NCI-H226 (cell line): ENCODE results near the gene PIP4K2A.
"Not testable (repeated sequence)": the region's sequence is repeated elsewhere in the genome, so short reads cannot be mapped to it uniquely, and the experiment has no call there.

Source experiments
- DNase-seq: peaks from one replicate; pipeline ENCODE4 v3.0.0-alpha.2; 2015

Gene PIP4K2A

DNA sequence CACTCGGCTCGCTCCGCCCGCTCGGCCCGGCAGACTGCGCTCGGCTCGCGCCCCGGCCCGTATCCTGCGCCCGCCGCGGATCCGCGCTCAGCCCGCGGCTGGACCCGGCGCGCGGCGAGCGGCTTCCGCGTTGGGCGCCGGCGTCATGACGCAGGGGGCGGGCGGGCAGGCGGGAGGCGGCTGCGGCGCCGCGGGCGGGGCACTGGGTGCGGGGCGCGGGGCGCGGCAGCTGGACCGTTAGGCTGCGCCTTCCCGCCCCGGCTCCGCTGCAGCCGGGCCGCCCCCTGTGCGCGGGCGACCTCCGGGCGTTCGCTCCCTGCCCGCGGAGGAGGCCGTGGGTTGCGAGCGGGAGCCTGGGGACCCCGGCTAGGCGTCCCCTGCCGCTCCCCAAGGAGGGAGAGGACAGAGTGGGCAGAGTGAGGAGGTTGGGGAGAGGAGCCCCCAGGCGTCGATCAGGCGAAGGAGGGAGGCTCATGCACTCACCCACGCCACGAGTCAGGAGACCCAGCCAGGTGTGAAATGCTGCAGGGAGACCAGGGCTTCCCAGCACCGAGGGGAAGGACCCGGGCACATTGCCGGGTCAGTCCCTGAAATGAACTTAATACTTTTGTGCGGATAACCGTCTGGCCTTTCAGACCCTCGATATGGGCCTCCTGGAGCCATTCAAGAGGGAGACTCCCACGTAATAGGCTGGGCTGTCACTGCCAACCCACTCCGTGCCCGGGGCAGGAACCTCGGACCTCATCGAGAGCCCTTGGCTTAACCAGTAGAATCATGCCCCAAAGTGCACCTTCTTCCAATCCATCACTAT lies at the start of gene PIP4K2A:
TSS of gene PIP4K2A (minus strand) at position 100 of the 811 bp plus-strand sequence. CDS start 252 bp downstream, outside the sequence.
- DNase-seq = peak; percentile 68

DNA sequence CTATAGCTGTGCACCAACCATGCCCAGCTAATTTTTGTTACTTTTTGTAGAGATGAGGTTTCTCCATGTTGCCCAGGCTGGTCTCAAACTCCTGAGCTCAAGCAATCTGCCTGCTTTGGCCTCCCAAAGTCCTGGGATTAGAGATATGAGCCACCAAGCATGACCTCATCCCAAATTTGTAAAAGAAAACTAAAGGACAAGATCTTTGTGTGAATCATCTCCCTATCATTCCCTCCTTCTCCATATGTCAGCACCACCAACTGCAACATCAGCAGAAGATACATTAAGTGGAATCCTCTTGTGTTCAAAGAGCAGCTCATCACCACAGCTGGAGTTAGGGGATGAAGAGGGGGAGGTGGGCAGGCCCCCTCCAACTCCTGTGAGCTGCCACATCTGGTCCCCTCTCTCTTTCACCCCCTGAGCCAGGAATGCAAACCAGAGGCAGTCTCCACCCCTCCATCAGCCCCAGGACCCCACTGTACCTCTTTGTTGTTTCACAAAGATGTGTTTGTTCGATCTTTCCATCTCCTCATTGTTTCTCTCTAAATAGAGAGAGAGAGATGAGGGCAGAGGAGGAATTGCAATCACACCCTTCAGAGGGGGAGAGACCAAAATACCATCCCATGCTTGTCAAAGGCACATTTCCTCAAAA lies 47.3 kb upstream of the PIP4K2A start:
- DNase-seq = no peak

DNA sequence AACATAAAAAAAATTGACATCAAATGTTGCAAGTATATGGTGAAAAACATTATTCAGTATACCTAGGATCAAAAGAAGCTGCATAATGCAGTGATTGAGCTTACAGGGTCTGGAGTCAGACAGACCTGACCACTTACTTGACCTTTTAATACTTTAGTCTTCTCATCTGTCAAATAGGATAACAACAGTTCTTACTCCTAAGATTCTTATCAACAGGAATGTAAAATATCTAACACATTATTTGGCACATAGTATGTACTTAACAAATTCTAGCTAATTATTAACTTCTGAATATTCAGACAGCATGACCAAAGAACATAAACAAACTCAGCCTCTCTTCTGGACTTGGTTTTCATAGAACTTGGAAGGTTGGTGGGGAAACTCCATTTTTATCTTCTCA lies 45.6 kb upstream of the PIP4K2A start:
- DNase-seq = no peak

DNA sequence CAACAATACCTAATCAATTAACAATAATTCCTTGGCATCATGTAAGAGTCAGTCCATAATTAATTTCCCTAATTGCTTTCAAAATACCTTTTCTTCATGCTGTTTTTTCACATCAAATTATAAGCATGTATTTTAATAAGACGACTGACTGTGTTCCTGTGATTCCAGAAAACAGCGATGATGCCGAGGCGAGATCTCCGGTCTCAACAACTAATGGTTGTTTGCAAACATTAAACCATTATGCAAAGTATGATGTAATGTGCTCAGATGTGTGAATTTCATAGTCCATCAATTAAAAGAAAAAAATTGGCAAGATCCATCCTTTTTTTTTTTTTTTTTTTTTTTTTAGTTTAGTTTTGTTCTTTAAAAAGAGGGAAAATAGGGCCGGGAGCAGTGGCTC lies 44.5 kb upstream of the PIP4K2A start:
- no peak for DNase-seq

DNA sequence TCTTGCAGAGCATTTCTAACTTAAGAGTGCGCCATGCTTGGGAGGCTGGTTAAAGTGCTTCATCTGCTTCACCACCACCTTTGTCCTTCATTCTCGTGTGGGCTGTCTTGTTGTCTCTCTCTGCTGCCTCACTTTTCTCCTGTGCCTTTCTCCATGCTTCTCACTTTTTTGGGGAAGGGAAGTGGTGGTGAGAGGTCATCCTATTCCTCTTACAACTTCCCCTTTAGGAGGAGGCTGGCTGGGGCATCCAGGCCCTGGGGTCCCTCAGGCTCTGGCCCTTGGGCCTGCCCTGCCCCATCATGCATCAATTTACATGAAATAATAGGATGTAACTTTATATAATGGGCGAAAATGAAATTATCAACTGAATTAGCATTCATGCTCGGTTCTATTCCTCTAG lies 39.9 kb upstream of the PIP4K2A start:
- DNase-seq = no peak

DNA sequence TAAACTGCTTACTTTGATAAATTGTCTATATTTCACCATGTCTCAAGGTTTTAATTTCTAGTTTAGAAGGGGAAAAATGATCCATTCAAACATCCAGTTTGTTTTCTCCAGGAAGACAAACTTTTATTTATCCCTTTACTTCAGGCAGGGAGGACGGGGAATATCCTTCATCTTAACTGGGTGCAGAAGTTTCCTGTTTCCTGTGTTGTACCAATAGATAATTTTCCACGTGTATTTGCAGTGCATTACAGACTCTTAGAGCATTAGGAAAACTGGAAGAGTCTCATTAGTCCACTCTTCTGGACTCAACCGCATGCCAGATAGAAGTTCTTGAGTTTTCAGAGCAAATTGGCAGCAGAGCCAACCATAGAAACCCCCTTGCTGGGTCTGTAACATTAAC lies 39.4 kb upstream of the PIP4K2A start:
- DNase-seq = no peak

DNA sequence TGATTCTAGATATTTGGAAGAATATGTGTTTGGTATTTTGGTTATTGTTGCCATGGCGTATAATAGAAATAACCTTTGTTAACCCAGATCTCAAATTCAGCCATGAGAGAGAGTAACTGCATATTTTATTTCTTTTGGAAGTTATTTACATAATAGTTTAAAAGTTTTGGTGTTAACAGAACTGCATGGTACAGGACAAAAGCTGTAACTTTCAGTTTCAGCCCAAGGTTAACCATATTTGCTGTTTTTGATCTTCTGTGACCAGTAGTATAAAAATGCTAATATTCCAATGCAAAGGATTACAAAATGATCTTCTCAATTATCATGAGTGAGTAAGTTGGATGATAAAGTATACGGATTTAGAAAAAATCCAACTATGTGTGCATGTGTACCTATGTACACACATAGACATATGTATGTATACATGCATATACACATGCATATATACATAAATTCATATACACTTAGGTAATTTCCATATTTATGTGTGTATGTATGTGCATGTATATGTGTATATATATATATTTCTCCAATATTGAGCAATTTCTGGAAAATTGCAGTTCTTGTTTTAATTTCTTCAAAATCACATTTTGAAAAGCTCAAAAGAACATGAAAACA lies 38.0 kb upstream of the PIP4K2A start:
- DNase-seq = no peak

DNA sequence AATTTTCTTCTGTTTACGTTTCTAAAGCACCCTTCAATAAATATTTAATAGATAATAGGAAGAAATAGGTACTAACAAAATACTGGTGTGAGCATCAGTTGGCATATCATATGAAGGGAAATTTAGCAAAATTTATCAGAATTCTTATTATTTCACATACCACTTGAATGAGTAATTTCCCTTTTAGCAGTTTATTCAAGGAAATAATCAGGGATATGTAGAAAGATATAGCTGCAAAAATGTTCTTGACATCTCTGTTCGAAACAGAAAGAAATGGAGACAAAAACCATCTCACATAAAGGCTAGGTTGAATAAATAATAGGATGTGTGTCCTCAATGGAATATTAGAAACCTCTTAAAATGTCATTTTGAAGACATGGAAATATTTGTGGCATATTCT lies 35.8 kb upstream of the PIP4K2A start:
- DNase-seq = peak; percentile 28

DNA sequence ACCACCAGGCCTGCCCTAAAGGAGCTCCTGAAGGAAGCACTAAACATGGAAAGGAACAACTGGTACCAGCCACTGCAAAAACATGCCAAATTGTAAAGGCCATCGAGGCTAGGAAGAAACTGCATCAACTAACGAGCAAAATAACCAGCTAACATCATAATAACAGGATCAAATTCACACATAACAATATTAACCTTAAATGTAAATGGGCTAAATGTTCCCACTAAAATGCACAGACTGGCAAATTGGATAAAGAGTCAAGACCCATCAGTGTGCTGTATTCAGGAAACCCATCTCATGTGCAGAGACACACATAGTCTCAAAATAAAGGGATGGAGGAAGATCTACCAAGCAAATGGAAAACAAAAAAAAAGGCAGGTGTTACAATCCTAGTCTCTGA lies 30.5 kb upstream of the PIP4K2A start:
- not testable (repeated sequence) for DNase-seq

DNA sequence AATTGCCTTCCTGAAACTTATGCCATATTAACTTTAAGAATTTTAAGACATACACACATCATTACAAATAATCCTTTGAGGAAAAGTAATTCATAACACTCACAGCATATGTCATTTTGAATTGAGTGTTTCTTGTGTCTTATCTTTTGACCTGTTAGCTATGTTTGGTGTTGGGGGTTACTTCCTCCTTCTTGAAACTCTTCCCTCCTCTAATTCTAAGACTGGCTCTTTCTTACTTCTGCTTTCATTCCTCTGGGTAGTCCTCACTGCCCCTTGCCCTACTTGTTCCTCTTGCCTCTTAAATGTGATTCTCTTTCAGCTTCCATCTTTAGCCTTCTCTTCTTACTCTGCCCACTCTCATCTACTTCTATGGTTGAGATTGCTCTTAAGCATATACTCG lies 28.3 kb upstream of the PIP4K2A start:
- DNase-seq = no peak

DNA sequence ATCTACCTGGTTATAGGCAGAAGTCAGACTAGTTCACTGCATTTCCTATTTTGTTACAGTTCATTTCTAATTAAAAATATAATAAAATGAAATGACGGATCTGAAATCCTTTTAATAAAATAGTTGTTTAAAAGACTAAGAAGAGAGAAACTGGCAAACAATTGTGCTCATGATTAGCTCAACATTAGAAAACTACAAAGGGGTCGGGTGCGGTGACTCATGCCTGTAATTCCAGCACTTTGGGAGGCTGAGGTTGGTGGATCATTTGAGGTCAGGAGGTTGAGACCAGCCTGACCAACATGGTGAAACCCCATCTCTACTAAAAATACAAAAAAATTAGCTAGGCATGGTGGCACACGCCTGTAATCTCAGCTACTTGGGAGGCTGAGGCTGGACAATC lies 27.3 kb upstream of the PIP4K2A start:
- DNase-seq = not testable (repeated sequence)

DNA sequence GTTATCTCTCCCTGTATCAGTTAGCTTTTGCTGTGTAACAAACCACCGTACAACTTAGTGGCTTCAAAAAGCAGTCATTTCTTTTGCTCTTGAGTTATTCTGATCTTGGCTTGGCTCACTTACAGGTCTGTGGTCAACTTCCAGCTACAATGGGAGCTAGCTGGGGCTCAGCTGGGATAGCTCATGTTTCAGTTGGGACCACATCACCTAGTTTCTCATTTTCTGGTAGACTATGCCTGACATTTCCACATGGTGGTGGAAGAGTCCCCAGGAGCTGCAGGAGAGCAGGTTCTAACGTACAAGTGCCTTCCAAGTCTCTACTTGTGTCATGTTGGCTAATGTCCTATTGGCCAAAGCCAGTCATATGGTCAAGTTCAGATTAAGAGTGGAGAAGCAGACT lies 25.8 kb upstream of the PIP4K2A start:
- no peak for DNase-seq

DNA sequence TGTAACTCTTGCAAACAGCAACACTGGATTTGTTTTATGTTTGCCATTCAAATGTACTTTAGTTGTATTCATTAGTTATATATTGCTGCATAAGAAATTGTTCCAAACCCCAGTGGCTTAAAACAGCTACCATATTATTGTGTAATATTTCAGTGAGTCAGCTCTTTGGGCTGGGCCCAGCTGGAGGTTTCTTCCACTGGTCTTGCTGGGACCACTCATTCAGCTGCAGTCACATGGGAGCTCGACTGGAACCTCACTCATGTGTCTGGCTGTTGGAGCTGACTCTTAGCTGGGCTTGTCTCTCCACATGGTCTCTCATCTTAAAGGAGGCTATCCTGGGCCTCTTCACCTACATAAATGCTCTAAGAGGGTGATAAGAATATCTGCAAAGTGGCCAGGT lies 23.2 kb upstream of the PIP4K2A start:
- peak; percentile 62 for DNase-seq

DNA sequence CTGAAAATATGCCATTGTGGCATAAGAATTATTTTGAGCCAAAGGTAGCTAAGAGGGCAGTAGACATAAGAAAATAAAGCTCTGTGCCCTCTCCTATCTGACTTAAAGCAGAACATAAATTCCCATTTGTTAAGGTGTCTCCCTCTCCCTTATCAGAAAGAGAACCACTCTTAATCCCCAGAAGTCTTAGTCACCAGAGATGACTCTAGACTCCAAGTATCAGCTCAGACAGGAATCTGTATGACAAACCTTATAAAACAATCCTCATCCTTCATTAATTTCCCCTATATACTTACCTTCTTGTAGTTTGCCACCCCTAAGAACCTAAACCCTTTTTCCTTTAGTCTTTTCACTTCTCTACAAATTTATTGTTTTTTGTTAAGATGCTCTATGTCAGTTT lies 21.8 kb upstream of the PIP4K2A start:
- DNase-seq = peak; percentile 63

DNA sequence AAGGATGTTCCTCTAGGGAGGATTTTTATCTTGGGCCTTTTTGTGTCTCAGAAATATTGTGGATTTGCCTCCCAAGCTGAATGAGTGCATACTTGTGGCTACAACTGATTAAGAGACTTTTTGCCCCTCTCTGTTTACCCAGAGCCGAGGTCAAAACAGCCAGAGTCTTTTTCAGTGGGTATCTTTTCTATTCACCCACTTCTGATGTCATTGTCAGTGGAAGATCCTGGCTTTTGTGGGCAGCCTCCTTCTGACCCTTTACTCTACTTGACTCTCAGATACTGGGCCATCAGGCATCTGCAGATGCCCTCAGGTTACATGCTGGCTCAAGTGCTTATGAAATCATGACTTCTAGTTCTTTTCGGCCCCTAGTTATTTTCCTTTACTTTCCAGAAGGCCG lies 19.6 kb upstream of the PIP4K2A start:
- peak; percentile 23 for DNase-seq

DNA sequence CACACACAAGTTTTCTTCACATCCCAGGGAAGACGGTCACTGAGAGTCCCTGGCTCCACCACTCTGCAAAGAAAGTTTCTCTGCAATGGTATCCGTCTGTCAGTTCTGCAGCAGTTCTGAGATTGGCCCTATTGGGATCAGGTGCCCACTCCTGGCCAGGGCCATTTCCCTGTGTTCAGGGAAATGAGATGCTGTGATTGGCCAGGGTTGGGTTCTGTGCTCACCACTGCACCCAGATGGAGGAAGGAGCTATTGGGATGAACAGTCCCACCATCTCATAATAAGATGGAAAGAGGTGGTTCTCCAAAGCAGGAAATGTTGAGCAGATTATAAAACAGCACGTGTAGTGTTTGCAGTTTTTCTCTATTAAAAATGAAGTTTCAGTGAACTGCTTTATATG lies 13.3 kb upstream of the PIP4K2A start:
- no peak for DNase-seq

DNA sequence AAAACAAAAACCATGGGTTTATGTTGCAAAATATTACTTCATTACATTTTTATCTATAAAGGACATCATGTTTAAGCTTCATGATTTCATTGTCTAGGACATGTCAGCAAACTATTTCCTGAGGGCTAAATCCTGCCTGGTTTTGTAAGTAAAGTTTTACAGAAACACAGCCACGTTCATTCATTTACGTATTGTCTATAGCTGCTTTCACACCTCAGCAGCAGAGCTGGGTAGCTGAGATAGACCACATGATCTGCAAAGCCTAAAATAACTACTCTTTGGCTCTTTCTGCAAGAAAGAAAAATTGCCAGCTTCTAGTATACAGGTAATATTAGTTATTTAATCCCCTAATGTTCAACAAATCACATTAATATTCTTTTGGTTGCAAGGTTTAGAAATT lies 12.7 kb upstream of the PIP4K2A start:
- DNase-seq = no peak

DNA sequence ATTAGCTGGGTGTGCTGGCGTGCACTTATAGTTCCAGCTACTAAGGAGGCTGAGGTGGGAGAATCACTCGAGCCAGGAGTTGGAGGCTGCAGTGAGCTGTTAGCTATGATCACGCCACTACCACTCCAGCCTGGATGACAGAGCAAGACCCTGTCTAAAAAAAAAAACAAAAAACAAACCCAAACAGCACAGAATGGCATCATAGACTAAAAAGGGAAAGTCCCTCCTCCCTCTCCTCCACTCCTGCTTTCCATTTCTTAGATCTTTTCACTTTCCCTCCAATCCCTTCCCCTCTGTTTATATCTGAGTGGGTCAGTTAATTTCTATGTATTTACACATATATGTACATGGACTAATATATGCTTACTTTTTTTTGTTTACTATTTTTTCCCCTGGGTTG lies 10.4 kb upstream of the PIP4K2A start:
- DNase-seq = no peak

DNA sequence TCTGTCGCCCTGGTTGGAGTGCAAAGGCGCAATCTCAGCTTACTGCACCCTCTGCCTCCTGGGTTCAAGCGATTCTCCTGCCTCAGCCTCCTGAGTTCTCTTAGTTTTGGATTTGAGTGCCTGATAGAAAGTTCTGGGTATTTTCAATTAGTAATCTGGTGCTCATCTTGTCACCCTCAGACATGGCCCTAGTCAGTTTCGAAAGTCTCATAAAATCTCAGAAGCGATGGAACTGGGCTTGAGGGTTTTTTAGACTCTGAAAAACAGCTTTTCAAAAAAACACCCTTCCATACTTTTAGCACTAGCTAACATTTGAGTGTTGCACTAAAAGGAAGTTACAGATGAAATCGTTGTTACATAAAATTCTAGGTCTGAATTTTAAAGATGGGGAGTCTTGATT lies 9.4 kb upstream of the PIP4K2A start:
- DNase-seq = no peak

DNA sequence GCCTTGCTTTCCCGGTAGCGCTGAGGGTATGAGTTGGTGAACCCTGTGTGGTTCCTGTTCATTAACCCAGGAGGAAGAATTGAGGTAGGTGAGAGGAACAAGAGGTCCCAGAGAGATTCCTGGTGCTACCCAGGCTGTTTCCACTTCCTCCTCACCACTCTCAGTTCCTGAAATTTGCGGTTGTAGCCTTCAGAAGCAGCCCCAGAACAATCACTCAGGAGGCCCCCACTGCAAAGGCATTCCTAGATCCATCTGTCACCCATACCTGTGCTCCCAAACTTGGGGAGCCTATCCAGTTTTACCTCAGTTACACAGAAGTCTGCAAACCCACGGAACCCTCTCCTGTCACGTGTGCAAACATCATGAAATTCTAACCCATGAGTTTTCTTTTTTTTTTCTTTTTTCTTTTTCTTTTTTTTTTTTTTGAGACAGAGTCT lies 9.0 kb upstream of the PIP4K2A start:
- DNase-seq = no peak

DNA sequence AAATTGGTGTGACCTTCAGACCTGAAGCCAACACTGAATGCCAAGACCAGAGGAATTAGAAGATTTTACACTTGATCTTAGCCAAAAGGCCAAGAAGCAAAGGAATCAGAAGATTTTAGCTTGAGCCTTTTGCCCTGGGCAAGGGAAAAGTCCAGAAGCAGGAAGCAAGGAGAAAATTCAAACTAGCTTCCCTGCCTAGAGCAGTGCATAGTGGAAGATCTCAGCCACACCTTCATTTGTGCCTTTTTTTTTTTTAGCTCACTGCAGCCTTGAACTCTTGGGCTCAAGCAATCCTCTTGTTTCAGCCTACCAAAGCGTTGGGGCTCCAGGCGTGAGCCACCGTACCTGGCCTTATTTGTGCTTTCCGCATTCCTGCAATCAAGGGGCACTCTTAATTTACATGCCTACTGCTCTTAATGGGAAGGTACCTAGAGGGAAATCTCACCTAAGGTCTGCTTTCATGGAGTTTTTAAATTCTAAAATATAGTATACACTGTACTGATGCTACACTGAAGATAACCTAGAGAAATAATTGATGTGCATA lies 8.3 kb upstream of the PIP4K2A start:
- no peak for DNase-seq

DNA sequence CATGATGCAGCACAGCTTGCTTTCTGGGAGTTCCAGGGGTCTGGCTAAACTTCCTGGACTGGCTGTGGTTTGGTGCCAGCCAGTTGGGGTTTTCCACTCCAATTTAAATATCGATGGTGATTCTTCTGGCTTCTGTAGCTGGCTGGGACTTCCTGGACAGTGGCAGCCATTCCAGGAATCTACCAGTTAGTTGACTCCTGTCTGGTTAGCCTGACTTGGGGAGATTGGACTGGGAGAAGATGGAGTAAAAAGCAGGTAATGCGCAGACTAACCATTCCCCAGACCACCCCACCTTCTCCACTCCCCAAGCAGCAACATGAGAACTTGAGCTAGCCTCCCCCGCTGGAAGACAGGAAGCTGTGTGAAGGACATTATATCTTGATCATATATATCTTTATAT lies 6.3 kb upstream of the PIP4K2A start:
- no peak for DNase-seq

DNA sequence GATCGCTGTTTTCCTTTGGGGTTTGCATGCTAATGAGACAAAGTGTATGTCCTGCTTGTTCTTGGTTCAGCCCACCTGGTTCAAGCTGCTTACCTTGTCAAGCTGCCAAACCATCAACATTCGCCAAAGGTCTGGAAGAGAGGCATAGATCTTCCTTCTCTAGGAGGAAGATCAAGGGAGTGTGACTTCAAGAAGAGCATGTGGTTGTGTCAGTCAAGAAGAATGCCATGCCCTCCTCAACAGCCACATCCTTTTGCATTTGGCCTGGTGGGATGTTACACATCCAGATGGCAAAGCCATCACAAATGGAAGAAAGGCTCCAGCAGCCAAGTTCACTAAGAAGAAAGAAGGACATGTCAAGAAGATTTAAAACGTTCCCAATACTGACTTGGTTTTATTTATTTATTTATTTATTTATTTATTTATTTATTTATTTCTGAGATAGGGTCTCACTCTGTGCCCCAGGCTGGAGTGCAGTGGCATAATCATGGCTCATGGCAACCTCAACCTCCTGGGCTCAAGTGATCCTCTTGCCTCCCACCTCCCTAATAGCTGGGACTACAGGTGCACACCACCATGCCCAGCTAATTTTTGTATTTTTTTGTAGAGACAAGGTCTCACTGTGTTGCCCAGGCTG lies 5.1 kb upstream of the PIP4K2A start:
- no peak for DNase-seq
